GM18505 (cell line): ENCODE measurements around the gene TCF3.
"Not testable (repeated sequence)": the region's sequence is repeated elsewhere in the genome, so short reads cannot be mapped to it uniquely, and the experiment has no call there.

Experiments
- ATAC-seq: cut with Tn5 transposase; IDR thresholded peaks from one replicate; pipeline ENCODE4 v1.9.1; 2021; ENCODE audit not compliant: unreplicated experiment
- POLR2A ChIP-seq: IDR thresholded peaks from 4 replicates; pipeline ENCODE4 v1.6.1; 2011; ENCODE audit warnings: borderline replicate concordance; ENCODE audit not compliant: insufficient read depth, insufficient read length; ENCODE audit errors: extremely low read depth

TCF3 gene

GRCh38 chr19:1663852-1664251 is 11.4 kb upstream of the TCF3 start:
- TF ChIP-seq POLR2A = no peak
- no peak for ATAC-seq

GRCh38 chr19:1663227-1663626 is 10.8 kb upstream of the TCF3 start:
- ATAC-seq = not testable (repeated sequence)

- TF ChIP-seq POLR2A = no peak
- no peak for ATAC-seq
These were observed 9.6 kb upstream of the TCF3 start for GRCh38 chr19:1661995-1662394.

DNA sequence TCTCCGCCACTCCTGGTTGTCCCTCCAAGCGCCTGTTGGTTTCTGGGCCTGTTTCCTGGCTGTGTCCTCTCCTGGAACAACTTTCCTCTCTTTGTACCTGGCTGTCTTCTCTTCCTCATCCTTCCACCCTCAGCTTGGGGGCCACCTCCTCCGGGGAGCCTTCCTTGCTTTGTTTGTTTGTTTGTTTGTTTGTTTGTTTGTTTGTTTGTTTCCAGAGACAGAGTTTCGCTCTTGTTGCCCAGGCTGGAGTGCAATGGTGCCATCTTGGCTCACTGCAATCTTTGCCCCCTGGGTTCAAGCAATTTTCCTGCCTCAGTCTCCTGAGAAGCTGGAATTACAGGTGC is 6.6 kb upstream of the TCF3 start:
- no peak for ATAC-seq
- no peak for TF ChIP-seq POLR2A

DNA sequence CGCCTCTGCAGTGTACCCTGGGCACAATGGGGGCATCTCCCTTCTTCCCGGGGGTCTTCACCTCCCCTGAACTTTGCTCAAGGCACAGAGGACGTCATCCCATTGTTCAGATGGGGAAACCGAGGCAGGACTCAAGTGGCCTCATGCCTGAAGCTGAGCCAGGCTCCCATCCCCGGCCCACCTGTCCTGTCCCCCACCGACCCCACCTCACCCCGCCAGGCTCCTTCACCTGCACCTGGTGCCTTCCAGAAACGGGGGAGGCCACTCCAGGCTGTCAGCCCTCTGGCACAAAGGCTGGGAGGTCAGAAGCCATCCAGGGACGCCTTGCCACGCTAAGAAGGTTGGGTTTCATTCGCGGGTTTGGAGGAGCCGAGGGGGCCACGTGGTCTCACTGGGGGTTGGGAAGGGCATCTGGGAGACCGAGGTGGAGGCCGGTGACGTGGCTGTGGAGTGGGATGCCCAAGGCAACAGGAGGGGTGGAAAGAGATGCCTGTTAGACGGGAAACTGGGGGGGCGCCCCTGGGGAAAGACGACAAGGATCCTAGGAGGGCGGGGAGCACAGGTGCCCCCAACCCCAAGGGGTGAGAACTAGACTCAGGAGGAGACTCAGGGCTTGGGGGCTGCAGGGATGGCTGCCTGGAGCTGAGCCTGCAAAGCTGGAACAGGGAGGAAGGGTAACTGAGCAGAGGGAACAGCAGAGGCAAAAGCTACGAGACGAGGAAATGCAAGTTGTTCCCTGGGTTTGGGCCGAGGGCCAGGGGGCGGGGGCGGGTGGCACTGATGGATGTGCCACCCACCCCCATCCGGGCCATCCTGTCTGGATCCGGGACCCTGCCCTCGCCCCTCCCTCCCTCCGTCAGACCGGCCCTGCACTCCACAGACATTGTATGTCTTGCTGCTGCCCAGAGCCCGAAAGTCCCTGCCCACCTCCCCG is 6.0 kb upstream of the TCF3 start:
- no peak for TF ChIP-seq POLR2A
- ATAC-seq = no peak

DNA sequence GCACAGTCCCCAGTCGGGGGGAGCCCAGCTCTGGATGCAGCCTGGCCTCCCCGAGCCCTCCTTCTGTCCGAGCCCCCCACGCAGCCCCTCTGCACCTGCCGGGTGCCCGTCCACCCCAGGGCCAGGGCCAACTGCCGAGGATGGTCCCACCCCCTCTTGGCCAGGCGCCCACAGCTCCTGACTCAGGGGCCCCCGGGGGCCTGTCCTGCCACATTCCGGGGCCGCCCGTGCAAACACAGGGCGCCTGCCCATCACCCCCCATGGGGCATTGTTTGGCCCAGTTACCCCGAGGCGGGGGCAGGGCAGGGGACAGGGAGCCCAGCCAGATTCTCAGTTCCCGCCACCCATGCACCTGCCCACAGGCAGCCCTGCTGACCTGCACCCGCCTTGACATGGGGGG is 5.3 kb upstream of the TCF3 start:
- ATAC-seq = no peak

DNA sequence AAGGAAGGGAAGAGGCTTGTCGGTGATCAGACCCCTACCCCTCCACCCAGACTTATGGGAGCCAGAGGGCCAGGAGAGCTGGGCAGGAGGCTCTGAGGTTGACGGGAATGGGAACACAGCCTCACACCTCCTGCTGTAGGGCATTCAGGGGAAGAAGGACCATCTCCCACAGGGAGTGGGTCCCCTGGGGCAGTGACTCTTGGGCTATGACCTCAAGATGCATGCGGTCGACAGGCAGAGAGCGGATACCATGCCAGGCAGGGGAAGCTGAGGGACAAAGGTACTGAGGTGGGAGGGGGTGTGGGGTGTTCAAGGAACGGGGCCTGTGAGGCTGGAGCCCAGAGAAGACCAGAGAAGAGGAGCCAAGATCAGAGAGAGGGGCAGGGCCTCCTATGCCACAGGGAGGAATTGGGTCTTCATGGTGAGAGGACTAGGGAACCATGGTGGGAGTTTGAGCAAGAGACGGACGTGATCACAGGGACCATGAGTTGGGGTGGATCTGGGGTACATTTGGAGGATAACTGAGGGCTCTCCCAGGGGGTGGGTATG is 4.6 kb upstream of the TCF3 start:
- no peak for ATAC-seq
- no peak for TF ChIP-seq POLR2A

More for the DNA sequence above, 5.3 kb upstream of the TCF3 start:
- TF ChIP-seq POLR2A = no peak

GRCh38 chr19:1655987-1656608 is 3.7 kb upstream of the TCF3 start:
- TF ChIP-seq POLR2A = no peak
- no peak for ATAC-seq

GRCh38 chr19:1655131-1655981 is 2.9 kb upstream of the TCF3 start:
- TF ChIP-seq POLR2A = no peak
- ATAC-seq = no peak

DNA sequence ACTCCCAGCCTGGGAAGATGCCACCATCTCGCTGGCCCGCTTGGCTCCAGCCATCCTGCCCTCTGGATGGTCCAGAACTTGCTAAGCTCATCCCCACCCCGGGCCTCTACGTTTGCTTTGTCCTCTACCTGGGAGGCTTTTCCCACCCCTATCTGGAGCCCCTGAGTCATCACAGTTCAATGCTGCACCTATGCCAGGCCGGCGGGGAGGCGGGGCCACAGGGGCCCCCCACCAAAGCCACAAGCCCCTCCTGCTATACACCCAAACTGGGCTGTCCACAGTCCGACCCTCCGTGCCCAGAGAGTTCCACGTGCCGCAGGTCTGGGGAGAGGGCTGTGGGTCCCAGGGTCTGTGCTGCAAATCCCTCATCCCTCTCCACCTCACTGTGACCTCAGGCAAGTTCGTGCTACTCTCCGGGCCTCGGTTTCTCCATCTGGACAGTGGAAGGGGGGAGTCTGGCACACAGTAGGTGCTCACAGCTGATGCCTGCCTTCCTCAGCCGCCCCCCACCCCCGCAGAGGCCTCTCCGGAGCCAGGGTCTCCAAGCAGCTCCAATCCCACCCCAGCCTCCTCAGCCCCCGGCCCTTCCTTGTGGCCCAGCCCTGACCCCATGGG is 1.9 kb upstream of the TCF3 start:
- no peak for ATAC-seq
- no peak for TF ChIP-seq POLR2A

DNA sequence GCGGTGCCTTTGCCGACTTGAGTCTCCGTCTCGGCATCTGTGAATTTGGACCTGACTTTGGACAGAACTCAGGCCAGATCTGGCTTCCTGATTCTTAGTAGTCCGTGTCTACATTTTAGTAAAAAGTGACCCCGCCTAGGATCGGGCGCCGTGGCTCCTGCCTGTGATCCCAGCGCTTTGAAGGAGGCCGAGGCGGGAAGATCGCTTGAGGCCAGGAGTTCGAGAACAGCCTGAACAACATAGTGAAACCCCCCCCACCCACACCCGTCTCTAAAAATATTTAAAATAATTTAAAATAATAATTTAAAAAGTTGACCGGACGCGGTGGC is 849 bp upstream of the TCF3 start:
- TF ChIP-seq POLR2A = no peak
- ATAC-seq = no peak

- ATAC-seq = no peak
- TF ChIP-seq POLR2A = peak; percentile 60
These were observed 685 bp downstream of the TCF3 start for GRCh38 chr19:1651568-1652291.
